Transverse colon (tissue), 4 donors: ENCODE data around the gene LIX1L. TPM values are rescaled to one million over a fixed set of nuclear protein-coding genes. Genes with fewer than 3 reads are reported as not detected.

ENCODE experiments used
- DNase-seq: peaks from one replicate; pipeline ENCODE4 v3.0.0-alpha.2; 2019
- H3K27ac ChIP-seq, 4 donors: fragments of 200-600 bp; sonication (generic); 2 replicates each; pipeline ENCODE4 v1.5.1; 2016 to 2018; ENCODE audit warnings: inconsistent platforms in 4 of 4
- H3K27me3 ChIP-seq: fragments of 200-600 bp; sonication (generic); 2 replicates; pipeline ENCODE4 v1.5.1; 2017; ENCODE audit warnings: inconsistent platforms
- H3K36me3 ChIP-seq, 4 donors: fragments of 200-600 bp; sonication (generic); 2 replicates each; pipeline ENCODE4 v1.5.1; 2017 to 2019; ENCODE audit warnings: inconsistent platforms in 4 of 4
- H3K4me1 ChIP-seq, 4 donors: fragments of 200-600 bp; sonication (generic); 2 replicates each; pipeline ENCODE4 v1.5.1; 2017 to 2020; ENCODE audit warnings: inconsistent platforms in 4 of 4
- H3K4me3 ChIP-seq, 4 donors: fragments of 200-600 bp; sonication (generic); 1 replicate in 1 of 4; 2 replicates in 3 of 4; pipeline versions ENCODE4 v1.5.1 to v1.6.1; 2017 to 2019; ENCODE audit warnings: inconsistent platforms in 4 of 4
- H3K9me3 ChIP-seq, 2 donors: fragments of 200-600 bp; sonication (generic); 2 replicates each; pipeline ENCODE4 v1.5.1; 2017 to 2019; ENCODE audit warnings: inconsistent platforms in 2 of 2
- CTCF ChIP-seq, 5 experiments: fragments of 200-600 bp in 3 of 5; fragments of 450-650 bp in 2 of 5; sonication (generic) in 3 of 5; IDR thresholded peaks; 1 replicate in 2 of 5; 2 replicates in 3 of 5; pipeline ENCODE4 v1.5.1; 2016 to 2017; ENCODE audit warnings: antibody characterized with exemption in 5 of 5, inconsistent platforms in 3 of 5, mild to moderate bottlenecking in 2 of 5, moderate library complexity in 1 of 5
- EP300 ChIP-seq: sonication (generic); formaldehyde crosslinking; IDR thresholded peaks from one replicate; pipeline ENCODE4 v1.6.1; 2017; ENCODE audit warnings: antibody characterized with exemption, low read depth
- POLR2A ChIP-seq: fragments of 450-650 bp; IDR thresholded peaks from one replicate; pipeline ENCODE4 v1.6.1; 2016; ENCODE audit warnings: antibody characterized with exemption, mild to moderate bottlenecking, moderate library complexity
- POLR2AphosphoS5 ChIP-seq, 3 donors: sonication (generic); formaldehyde crosslinking; IDR thresholded peaks; one replicate each; pipeline ENCODE4 v1.6.1; 2016; ENCODE audit warnings: antibody characterized with exemption in 3 of 3
- WGBS, 2 donors: methylation state at CpG; one replicate each; pipeline ENCODE4 v1.1.5; 2018; ENCODE audit warnings: low coverage in 1 of 2; 5-methylcytosine and 5-hydroxymethylcytosine counted together
- in situ Hi-C, 4 donors: fragments of 200-750 bp; cut with MboI; loops; one replicate each; pipeline versions ENCODE4 v1.15.0 to v1.15.1; 2017; ENCODE audit warnings: low sequenced_read_pairs in 3 of 4, low pct_ligation_motif_present in 1 of 4, low pct_unique_long_range_greater_than_20kb in 1 of 4
- intact Hi-C: fragments of 100-400 bp; cut with DNase I; formaldehyde crosslinking; loops from one replicate; pipeline ENCODE4 v1.15.1; 2023; ENCODE audit warnings: low total_unique reads
- total RNA-seq, 4 donors: library from RNA; depleted of rRNA; stranded (reverse); fragments of >200 nt; gene quantifications; one replicate each; pipeline ENCODE4 v1.1.0, GENCODE V29; 2016

The LIX1L gene
- total RNA-seq, 4 donors from 2014 or later = 7.2 to 12.5 (median 9.8) TPM

- Histone ChIP-seq H3K9me3 (no peaks in the 10 kb centered on the region), H3K27ac (no peak overlapping the region), H3K36me3 (peaks cover 0 to 4% (median 0%) of the 10 kb centered on the region in 4 donors), H3K27me3 (no peaks in the 10 kb centered on the region), H3K4me1 (peaks cover 0 to 4% (median 2%) of the 10 kb centered on the region in 4 donors), H3K4me3 (no peak overlapping the region)
- intact Hi-C loops (no loop called here), in situ Hi-C loops (no loop called here)
- DNase-seq = no peak
- no peak for TF ChIP-seq EP300
- no peak for TF ChIP-seq POLR2A
- TF ChIP-seq POLR2AphosphoS5 (IDR thresholded peaks at IDR 0.05) = no peak
- TF ChIP-seq CTCF (IDR thresholded peaks at IDR 0.05) = no peak
- 62 to 82% methylated on average over 3 to 4 of the region's 4 CpGs for WGBS, 2 donors
Observed at GRCh38 chr1:145946477-145946986, 11.3 kb downstream of the LIX1L start.

- Histone ChIP-seq H3K9me3 (no peaks in the 10 kb centered on the region), H3K27me3 (no peaks in the 10 kb centered on the region), H3K36me3 (peaks cover 0 to 4% (median 0%) of the 10 kb centered on the region in 4 donors), H3K27ac (no peak overlapping the region), H3K4me3 (no peak overlapping the region), H3K4me1 (no peaks in the 10 kb centered on the region)
- WGBS, 2 donors = 64 to 73% methylated on average over 3 of the region's 3 CpGs
- DNase-seq = no peak
- intact Hi-C loops = no loop called here
- TF ChIP-seq POLR2AphosphoS5 (IDR thresholded peaks at IDR 0.05) = no peak
- no peak for TF ChIP-seq CTCF (IDR thresholded peaks at IDR 0.05)
- no peak for TF ChIP-seq EP300
- TF ChIP-seq POLR2A = no peak
- in situ Hi-C loops = no loop called here
Observed at GRCh38 chr1:145944532-145944931, 13.3 kb downstream of the LIX1L start.

GRCh38 chr1:145942871-145943270 is 14.9 kb downstream of the LIX1L start:
- Histone ChIP-seq H3K27me3 (no peaks in the 10 kb centered on the region), H3K4me1 (no peaks in the 10 kb centered on the region), H3K27ac (no peak overlapping the region), H3K36me3 (peaks cover 0 to 4% (median 0%) of the 10 kb centered on the region in 4 donors), H3K9me3 (no peaks in the 10 kb centered on the region), H3K4me3 (no peak overlapping the region)
- in situ Hi-C loops (no loop called here), intact Hi-C loops (no loop called here)
- TF ChIP-seq POLR2A = no peak
- no peak for TF ChIP-seq CTCF (IDR thresholded peaks at IDR 0.05)
- no peak for TF ChIP-seq POLR2AphosphoS5 (IDR thresholded peaks at IDR 0.05)
- TF ChIP-seq EP300 = no peak
- no peak for DNase-seq
- 62 to 81% methylated on average over 5 to 6 of the region's 6 CpGs for WGBS, 2 donors

GRCh38 chr1:145942405-145942804 is 15.4 kb downstream of the LIX1L start:
- Histone ChIP-seq H3K9me3 (no peaks in the 10 kb centered on the region), H3K27ac (no peak overlapping the region), H3K27me3 (no peaks in the 10 kb centered on the region), H3K36me3 (peaks cover 0 to 4% (median 0%) of the 10 kb centered on the region in 4 donors), H3K4me3 (no peak overlapping the region), H3K4me1 (no peaks in the 10 kb centered on the region)
- DNase-seq = no peak
- TF ChIP-seq EP300 = no peak
- no peak for TF ChIP-seq POLR2AphosphoS5 (IDR thresholded peaks at IDR 0.05)
- no peak for TF ChIP-seq POLR2A
- no peak for TF ChIP-seq CTCF (IDR thresholded peaks at IDR 0.05)
- intact Hi-C loops = no loop called here
- in situ Hi-C loops = no loop called here
- WGBS, 2 donors = 83 to 86% methylated on average over 4 of the region's 4 CpGs
